WTC11 (cell line): ENCODE data around the gene CBX7. TPM values are rescaled to one million over a fixed set of nuclear protein-coding genes. Genes with fewer than 3 reads are reported as not detected.

Experiments
- ATAC-seq: fragments of 200-7000 bp; cut with Tn5 transposase; 2 replicates; pipeline ENCODE4 v1.10.0; 2021; ENCODE audit warnings: mild to moderate bottlenecking, moderate library complexity
- CTCF ChIA-PET: fragments of 300-600 bp; sonication (Branson Sonifier 250); formaldehyde crosslinking; loops from one replicate; lab custom pipeline; 2021; ENCODE audit warnings: antibody characterized with exemption; lab: Charles Lee
- POLR2A ChIA-PET: fragments of 350-600 bp; sonication (Branson Sonifier 250); formaldehyde crosslinking; loops from one replicate; lab custom pipeline; 2021; ENCODE audit warnings: antibody characterized with exemption; lab: Charles Lee
- DNase-seq: peaks from one replicate; pipeline ENCODE4 v3.0.0; 2021; ENCODE audit warnings: low spot score
- H3K27ac Mint-ChIP-seq: 2 replicates; pipeline ENCODE4 v1.8.0; 2021; ENCODE audit warnings: mixed read lengths
- H3K27me3 Mint-ChIP-seq: 2 replicates; pipeline ENCODE4 v1.8.0; 2021; ENCODE audit warnings: low read depth, mild to moderate bottlenecking, moderate library complexity, mixed read lengths
- H3K36me3 Mint-ChIP-seq: 2 replicates; pipeline ENCODE4 v1.8.0; 2021; ENCODE audit warnings: mixed read lengths
- H3K4me1 Mint-ChIP-seq: 2 replicates; pipeline ENCODE4 v1.8.0; 2022; ENCODE audit warnings: mixed read lengths
- H3K4me3 Mint-ChIP-seq: 2 replicates; pipeline ENCODE4 v1.8.0; 2021; ENCODE audit warnings: mild to moderate bottlenecking, moderate library complexity, mixed read lengths
- H3K9me3 Mint-ChIP-seq: 2 replicates; pipeline ENCODE4 v1.8.0; 2021; ENCODE audit warnings: mixed read lengths
- AFF4 ChIP-seq: sonication (generic); formaldehyde crosslinking; IDR thresholded peaks from 2 replicates; pipeline ENCODE4 v1.8.1; 2023; ENCODE audit warnings: mild to moderate bottlenecking, missing genetic modification reagents, borderline replicate concordance
- ATF6 ChIP-seq: sonication (generic); formaldehyde crosslinking; IDR thresholded peaks from 2 replicates; pipeline ENCODE4 v1.8.1; 2023; ENCODE audit warnings: mild to moderate bottlenecking, missing genetic modification reagents
- GTF2I ChIP-seq: fragments of 250-450 bp; sonication (Bioruptor Pico); conservative IDR thresholded peaks from 2 replicates; pipeline ENCODE4 v1.4.0; 2021; ENCODE audit warnings: mild to moderate bottlenecking
- HMGA2 ChIP-seq: fragments of 250-450 bp; sonication (Bioruptor Pico); IDR thresholded peaks from 2 replicates; pipeline ENCODE4 v1.4.0; 2021; ENCODE audit warnings: mild to moderate bottlenecking, moderate library complexity
- IRF1 ChIP-seq: sonication (generic); formaldehyde crosslinking; IDR thresholded peaks from 2 replicates; pipeline ENCODE4 v1.8.0; 2023; ENCODE audit warnings: missing genetic modification reagents
- IRF2 ChIP-seq: sonication (generic); formaldehyde crosslinking; IDR thresholded peaks from 2 replicates; pipeline ENCODE4 v1.8.0; 2022; ENCODE audit warnings: low read depth, missing genetic modification reagents, borderline replicate concordance
- MYBL2 ChIP-seq: sonication (generic); formaldehyde crosslinking; IDR thresholded peaks from 2 replicates; pipeline ENCODE4 v1.8.1; 2023; ENCODE audit warnings: mild to moderate bottlenecking, moderate library complexity, missing genetic modification reagents
- NFYB ChIP-seq: sonication (generic); formaldehyde crosslinking; conservative IDR thresholded peaks from 2 replicates; pipeline ENCODE4 v1.8.0; 2022; ENCODE audit warnings: low read depth, missing genetic modification reagents
- SMAD4 ChIP-seq: sonication (generic); formaldehyde crosslinking; IDR thresholded peaks from 2 replicates; pipeline ENCODE4 v1.8.0; 2022; ENCODE audit warnings: mild to moderate bottlenecking, missing genetic modification reagents
- STAT6 ChIP-seq: sonication (generic); formaldehyde crosslinking; conservative IDR thresholded peaks from 2 replicates; pipeline ENCODE4 v1.8.1; 2023; ENCODE audit warnings: mild to moderate bottlenecking, low read depth, missing genetic modification reagents, moderate library complexity
- ZBTB21 ChIP-seq: sonication (generic); formaldehyde crosslinking; IDR thresholded peaks from 2 replicates; pipeline ENCODE4 v1.8.1; 2023; ENCODE audit warnings: mild to moderate bottlenecking, missing genetic modification reagents, borderline replicate concordance
- ZMAT4 ChIP-seq: fragments of 250-450 bp; sonication (Bioruptor Pico); IDR thresholded peaks from 2 replicates; pipeline ENCODE4 v1.9.0; 2021; ENCODE audit warnings: mild to moderate bottlenecking
- ZNF425 ChIP-seq: fragments of 250-450 bp; sonication (Bioruptor Pico); conservative IDR thresholded peaks from 2 replicates; pipeline ENCODE4 v1.9.0; 2021; ENCODE audit warnings: mild to moderate bottlenecking
- ZNF532 ChIP-seq: fragments of 250-450 bp; sonication (Bioruptor Pico); IDR thresholded peaks from 2 replicates; pipeline ENCODE4 v1.9.0; 2021; ENCODE audit warnings: mild to moderate bottlenecking, borderline replicate concordance
- ZSCAN18 ChIP-seq: fragments of 250-450 bp; sonication (Bioruptor Pico); IDR thresholded peaks from 2 replicates; pipeline ENCODE4 v2.1.2; 2022; ENCODE audit warnings: mild to moderate bottlenecking, moderate library complexity
- total RNA-seq: library from RNA; stranded (reverse); gene quantifications from 3 replicates; pipeline ENCODE4 v1.2.3, GENCODE V29; 2021

Gene CBX7
- total RNA-seq, 1 experiment from 2014 or later, result 10.6 TPM

- CTCF ChIA-PET, result interaction anchor here (0.7 kb wide), 1 partner anchor 92 kb away, joined by 3 read pairs; no protein-coding TSS in a partner anchor
- TF ChIP-seq ZNF425 (CRISPR knock-in tag), result no peak
- no peak for TF ChIP-seq SMAD4 (CRISPR knock-in tag)
- no peak for TF ChIP-seq ZBTB21 (CRISPR knock-in tag)
- TF ChIP-seq HMGA2 (CRISPR knock-in tag), result no peak
- TF ChIP-seq ZMAT4 (CRISPR knock-in tag), result no peak
- TF ChIP-seq IRF1 (CRISPR knock-in tag), result no peak
- no peak for TF ChIP-seq ZNF532 (CRISPR knock-in tag)
- no peak for TF ChIP-seq IRF2 (CRISPR knock-in tag)
- no peak for TF ChIP-seq NFYB
- TF ChIP-seq GTF2I (CRISPR knock-in tag), result no peak
- TF ChIP-seq AFF4 (CRISPR knock-in tag), result no peak
- no peak for TF ChIP-seq ATF6 (CRISPR knock-in tag)
- TF ChIP-seq ZSCAN18 (CRISPR knock-in tag), result no peak
- TF ChIP-seq STAT6 (CRISPR knock-in tag), result no peak
- no peak for TF ChIP-seq MYBL2 (CRISPR knock-in tag)
- Mint-ChIP-seq H3K36me3 (no peaks in the 10 kb centered on the region), H3K4me3 (no peak overlapping the region), H3K27ac (no peak overlapping the region), H3K9me3 (no peaks in the 10 kb centered on the region), H3K4me1 (peaks cover 26% of the 10 kb centered on the region), H3K27me3 (no peaks in the 10 kb centered on the region)
- DNase-seq, result no peak
- POLR2A ChIA-PET, result no interaction called here
- ATAC-seq, result no peak
These were observed 57.6 kb downstream of the CBX7 start for GRCh38 chr22:39094717-39095389.
